ENCODE measurements around the gene SLC35E4.
A peak's percentile ranks its signal among the peaks of the same experiment; 100 is the strongest.

Gene SLC35E4

GRCh38 chr22:30652852-30653251 lies 17.3 kb downstream of the SLC35E4 start:
- H3K27me3 ChIP-seq = no peaks in the 10 kb centered on the region
- peaks cover 4 to 51% (median 28%) of the 10 kb centered on the region in 10 experiments; a peak in 18 of 20 replicates for H3K4me1 ChIP-seq
- TF ChIP-seq Cebpa-rat (IDR thresholded peaks at IDR 0.05) = no peak
- 0 out of 22 replicates have a peak, but pooled peaks cover 0 to 3% (median 0%) of the 10 kb centered on the region in 11 experiments for H4K20me1 ChIP-seq
- no peak overlapping the region for H3K4me2 ChIP-seq
- H3K9ac ChIP-seq = no peak overlapping the region
- H3K4me3 ChIP-seq = no peak overlapping the region
- H3K36me3 ChIP-seq = peaks cover 0 to 21% (median 0%) of the 10 kb centered on the region in 11 experiments; a peak in 7 of 22 replicates
- H3K9me3 ChIP-seq (replicated peaks in 1 of 11) = no peaks in the 10 kb centered on the region
- no peak overlapping the region for H3K27ac ChIP-seq

DNA sequence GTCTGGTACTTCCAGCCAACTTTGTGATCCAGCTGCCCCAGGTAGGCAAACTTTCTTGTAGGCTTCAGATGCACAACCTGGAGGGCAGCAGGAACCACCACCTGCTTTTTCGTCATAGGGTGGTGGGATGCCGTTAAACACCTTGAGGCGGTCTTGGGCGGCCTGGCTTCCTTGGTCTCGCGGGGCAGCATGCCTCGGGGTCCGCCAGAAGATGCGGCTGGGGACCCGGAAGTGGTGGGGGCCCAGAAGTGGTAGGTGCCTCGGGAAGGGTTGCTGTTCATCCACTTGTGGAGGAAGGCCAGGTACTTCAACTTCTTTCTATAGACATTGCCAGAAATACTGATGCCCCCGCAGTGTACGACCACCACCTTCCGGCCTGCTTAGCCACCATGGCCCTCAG lies 18.8 kb downstream of the SLC35E4 start:
- TF ChIP-seq Cebpa-rat (IDR thresholded peaks at IDR 0.05) = no peak
- Histone ChIP-seq H3K4me3 (no peak overlapping the region), H3K36me3 (peaks cover 0 to 21% (median 0%) of the 10 kb centered on the region in 11 experiments; a peak in 8 of 22 replicates)

GRCh38 chr22:30655532-30655931 lies 20.0 kb downstream of the SLC35E4 start:
- H4K20me1 ChIP-seq = no peaks in the 10 kb centered on the region; a peak in 1 of 22 replicates
- no peak overlapping the region for H3K4me3 ChIP-seq
- peaks cover 0 to 24% (median 6%) of the 10 kb centered on the region in 10 experiments; a peak in 14 of 20 replicates for H3K4me1 ChIP-seq
- H3K9me3 ChIP-seq (replicated peaks in 1 of 11) = no peaks in the 10 kb centered on the region
- no peak overlapping the region for H3K9ac ChIP-seq
- no peak overlapping the region for H3K27ac ChIP-seq
- TF ChIP-seq Cebpa-rat (IDR thresholded peaks at IDR 0.05) = no peak
- no peaks in the 10 kb centered on the region for H3K27me3 ChIP-seq
- no peak overlapping the region for H3K4me2 ChIP-seq
- peaks cover 0 to 29% (median 0%) of the 10 kb centered on the region in 11 experiments; a peak in 8 of 22 replicates for H3K36me3 ChIP-seq

More for the DNA sequence above, 18.8 kb downstream of the SLC35E4 start:
- no peak overlapping the region for H3K9ac ChIP-seq
- peak overlapping the region in 1 of 11 experiments; percentile 2; a peak in 1 of 22 replicates for H3K4me2 ChIP-seq
- H3K27ac ChIP-seq = no peak overlapping the region
- no peaks in the 10 kb centered on the region for H3K27me3 ChIP-seq
- no peaks in the 10 kb centered on the region for H3K9me3 ChIP-seq (replicated peaks in 1 of 11)
- H3K4me1 ChIP-seq = peaks cover 0 to 36% (median 16%) of the 10 kb centered on the region in 10 experiments; a peak in 18 of 20 replicates
- no peaks in the 10 kb centered on the region; a peak in 1 of 22 replicates for H4K20me1 ChIP-seq

- no peaks in the 10 kb centered on the region for H3K27me3 ChIP-seq
- no peak overlapping the region for H3K4me3 ChIP-seq
- H3K9ac ChIP-seq = no peak overlapping the region
- H3K9me3 ChIP-seq (replicated peaks in 1 of 11) = no peaks in the 10 kb centered on the region
- no peak overlapping the region for H3K27ac ChIP-seq
- H3K36me3 ChIP-seq = peaks cover 14 to 50% (median 23%) of the 10 kb centered on the region in 11 experiments; a peak in 21 of 22 replicates
- H3K4me1 ChIP-seq = peaks cover 5 to 12% (median 10%) of the 10 kb centered on the region in 10 experiments; a peak in 17 of 20 replicates
- TF ChIP-seq Cebpa-rat (IDR thresholded peaks at IDR 0.05) = no peak
- H4K20me1 ChIP-seq = peaks cover 0 to 15% (median 0%) of the 10 kb centered on the region in 11 experiments; a peak in 3 of 22 replicates
- H3K4me2 ChIP-seq = no peak overlapping the region
Observed at GRCh38 chr22:30662040-30662439, 26.5 kb downstream of the SLC35E4 start.

DNA sequence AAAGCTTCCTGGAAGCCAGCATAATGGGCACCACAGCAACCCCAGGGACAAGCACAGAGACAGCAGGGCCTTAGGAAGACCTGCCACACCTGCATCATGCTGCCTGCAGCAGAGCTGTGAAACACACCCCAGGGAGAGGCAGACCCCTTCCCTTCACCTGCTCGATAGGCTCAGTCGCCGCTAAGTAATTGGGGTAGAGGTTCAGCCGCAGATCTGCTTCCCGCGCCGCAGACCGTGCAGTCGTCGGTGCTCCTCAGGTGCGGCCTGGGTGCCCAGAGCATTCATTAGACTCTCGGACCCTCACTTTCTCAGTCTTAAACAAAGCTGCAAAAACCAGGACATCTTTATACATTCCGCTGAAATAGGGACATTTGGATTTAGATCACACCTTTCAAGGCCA lies 29.2 kb downstream of the SLC35E4 start:
- H3K4me2 ChIP-seq = no peak overlapping the region
- peaks cover 0 to 15% (median 0%) of the 10 kb centered on the region in 11 experiments; a peak in 2 of 22 replicates for H4K20me1 ChIP-seq
- TF ChIP-seq Cebpa-rat (IDR thresholded peaks at IDR 0.05) = no peak
- H3K36me3 ChIP-seq = peaks cover 14 to 48% (median 23%) of the 10 kb centered on the region in 11 experiments; a peak in 21 of 22 replicates
- H3K4me3 ChIP-seq = no peak overlapping the region
- H3K9ac ChIP-seq = no peak overlapping the region
- H3K4me1 ChIP-seq = peaks cover 11 to 22% (median 19%) of the 10 kb centered on the region in 10 experiments
- H3K27me3 ChIP-seq = peaks cover 0 to 8% (median 0%) of the 10 kb centered on the region in 11 experiments; a peak in 2 of 22 replicates
- H3K27ac ChIP-seq = no peak overlapping the region
- H3K9me3 ChIP-seq (replicated peaks in 1 of 11) = no peaks in the 10 kb centered on the region

- H3K9ac ChIP-seq = no peak overlapping the region
- no peak for TF ChIP-seq Cebpa-rat (IDR thresholded peaks at IDR 0.05)
- no peak overlapping the region for H3K4me2 ChIP-seq
- H3K4me3 ChIP-seq = no peak overlapping the region
- H3K36me3 ChIP-seq = peaks cover 14 to 43% (median 23%) of the 10 kb centered on the region in 11 experiments; a peak in 21 of 22 replicates
- no peak overlapping the region for H3K27ac ChIP-seq
- H4K20me1 ChIP-seq = peaks cover 0 to 15% (median 0%) of the 10 kb centered on the region in 11 experiments; a peak in 2 of 22 replicates
- H3K4me1 ChIP-seq = peaks cover 11 to 22% (median 19%) of the 10 kb centered on the region in 10 experiments
- H3K27me3 ChIP-seq = peaks cover 0 to 8% (median 0%) of the 10 kb centered on the region in 11 experiments; a peak in 2 of 22 replicates
- H3K9me3 ChIP-seq (replicated peaks in 1 of 11) = no peaks in the 10 kb centered on the region
Observed at GRCh38 chr22:30665266-30665665, 29.7 kb downstream of the SLC35E4 start.

DNA sequence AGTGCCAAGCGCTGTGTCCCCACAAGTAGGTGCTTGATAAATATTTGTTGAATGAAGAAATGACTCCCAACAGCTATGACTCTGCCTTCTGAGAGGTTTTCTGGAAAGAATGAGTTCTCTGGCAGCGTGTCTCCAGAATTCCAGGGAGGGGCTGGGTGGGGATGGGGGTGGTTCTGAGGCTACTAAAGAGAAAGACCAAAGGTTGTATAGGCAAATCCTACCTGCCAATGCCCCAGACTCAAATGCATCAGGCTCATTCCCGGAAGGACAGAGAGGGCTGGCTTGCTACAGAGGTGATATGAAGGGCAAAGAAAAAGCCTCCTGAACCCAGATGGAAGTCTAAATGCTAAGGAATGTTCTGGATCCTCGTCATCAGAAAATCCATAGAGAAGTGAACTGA lies 30.2 kb downstream of the SLC35E4 start:
- TF ChIP-seq Cebpa-rat (IDR thresholded peaks at IDR 0.05) = no peak
- H3K27ac ChIP-seq = no peak overlapping the region
- no peaks in the 10 kb centered on the region for H3K9me3 ChIP-seq (replicated peaks in 1 of 11)
- peaks cover 14 to 42% (median 23%) of the 10 kb centered on the region in 11 experiments; a peak in 21 of 22 replicates for H3K36me3 ChIP-seq
- peak overlapping the region in 9 of 11 experiments; percentile 87 to 99 (median 96); a peak in 11 of 22 replicates for H3K4me2 ChIP-seq
- peaks cover 0 to 15% (median 0%) of the 10 kb centered on the region in 11 experiments; a peak in 2 of 22 replicates for H4K20me1 ChIP-seq
- H3K9ac ChIP-seq = no peak overlapping the region
- no peak overlapping the region for H3K4me3 ChIP-seq
- H3K27me3 ChIP-seq = peaks cover 0 to 8% (median 0%) of the 10 kb centered on the region in 11 experiments; a peak in 2 of 22 replicates
- peaks cover 11 to 22% (median 19%) of the 10 kb centered on the region in 10 experiments for H3K4me1 ChIP-seq

DNA sequence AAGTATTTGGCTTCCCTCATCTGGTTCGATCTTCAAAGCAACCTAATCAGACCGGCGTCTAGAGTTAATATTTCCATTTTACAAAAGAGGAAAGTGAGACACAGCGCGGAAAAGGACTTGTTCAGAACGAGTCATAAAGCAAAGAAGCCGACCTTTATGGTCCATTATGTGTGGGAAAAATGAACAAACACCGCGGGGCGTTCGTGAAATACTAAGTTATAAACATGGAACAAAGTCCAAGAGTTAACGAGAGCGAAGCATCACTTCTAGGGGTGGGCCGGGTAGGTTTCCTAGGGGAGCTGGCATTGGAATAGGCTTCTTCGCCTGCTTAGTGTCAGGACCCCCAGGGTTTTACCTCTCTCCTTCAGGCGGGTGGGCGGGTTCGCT lies 31.5 kb downstream of the SLC35E4 start:
- Histone ChIP-seq H3K4me2 (peak overlapping the region; percentile 87 to 99 (median 96)), H3K4me1 (peaks cover 11 to 22% (median 19%) of the 10 kb centered on the region in 10 experiments), H3K27me3 (peaks cover 0 to 8% (median 0%) of the 10 kb centered on the region in 11 experiments; a peak in 2 of 22 replicates), H3K9me3 (replicated peaks in 1 of 11) (no peaks in the 10 kb centered on the region), H3K27ac (peak overlapping the region; percentile 27 to 78 (median 41); a peak in 19 of 22 replicates), H3K9ac (peak overlapping the region; percentile 60 to 81 (median 78)), H3K4me3 (peak overlapping the region; percentile 69 to 83 (median 76)), H4K20me1 (peaks cover 0 to 15% (median 0%) of the 10 kb centered on the region in 11 experiments; a peak in 2 of 22 replicates), H3K36me3 (peaks cover 14 to 31% (median 20%) of the 10 kb centered on the region in 11 experiments; a peak in 21 of 22 replicates)
- no peak for TF ChIP-seq Cebpa-rat (IDR thresholded peaks at IDR 0.05)

Measured in BLaER1 treated with 17β-estradiol and CSF1 and Interleukin-3, amounts not matched to agents 10 nM and 100 nM (cell line).